ENCODE results near the gene HP. TPM values are rescaled to one million over a fixed set of nuclear protein-coding genes. Genes with fewer than 3 reads are reported as not detected.

Gene HP
- total and polyA plus RNA-seq, 2 of the 8 experiments (the other 6 are each of a cell fraction or from before 2014, with no cell fraction given) = not detected

GRCh38 chr16:72068930-72069329, 14.6 kb downstream of the HP start:
- Histone ChIP-seq H2AFZ (ENCODE audit: low read length) (no peak overlapping the region), H2BK20ac (ENCODE audit: low read length) (no peak overlapping the region), H3K56ac (replicated peaks; ENCODE audit: insufficient read length, low read depth, low read length) (no peak overlapping the region), H3K4ac (replicated peaks; ENCODE audit: insufficient read length, low read depth, low read length) (no peak overlapping the region), H3K36me3 (ENCODE audit: control insufficient read depth in 2 of 4, insufficient read depth in 4 of 4, low read length in 3 of 4) (no peaks in the 10 kb centered on the region), H3K79me1 (ENCODE audit: low read depth, low read length) (no peaks in the 10 kb centered on the region), H3K23me2 (ENCODE audit: low read depth, low read length) (no peaks in the 10 kb centered on the region), H2BK15ac (ENCODE audit: low read length) (no peak overlapping the region), H4K8ac (ENCODE audit: extremely low read depth, insufficient read depth, low read length) (no peak overlapping the region), H3K4me2 (ENCODE audit: insufficient read depth in 1 of 2, low read depth in 2 of 2, low read length in 2 of 2) (no peak overlapping the region), H3K4me3 (ENCODE audit: extremely low read depth in 1 of 4, insufficient read depth in 2 of 4, low read depth in 3 of 4, low read length in 4 of 4) (no peak overlapping the region), H3K27ac (ENCODE audit: low read depth, low read length) (no peak overlapping the region), H3K27me3 (replicated peaks in 1 of 4; ENCODE audit: control insufficient read depth in 3 of 4, extremely low read depth in 1 of 4, insufficient read depth in 3 of 4, low read length in 3 of 4) (no peaks in the 10 kb centered on the region), H4K91ac (replicated peaks; ENCODE audit: insufficient read length, low read length) (no peak overlapping the region), H3K9me3 (ENCODE audit: insufficient read depth in 2 of 2, low read depth in 1 of 2, low read length in 1 of 2) (no peaks in the 10 kb centered on the region), H3K9ac (replicated peaks in 1 of 4; ENCODE audit: extremely low read depth in 1 of 4, low read depth in 3 of 4, low read length in 3 of 4) (no peak overlapping the region), H4K5ac (ENCODE audit: insufficient read length, low read depth, low read length) (no peak overlapping the region), H2AK5ac (ENCODE audit: low read depth, low read length) (no peak overlapping the region), H2BK120ac (replicated peaks; ENCODE audit: low read depth, low read length) (no peak overlapping the region), H3K4me1 (replicated peaks in 1 of 4; ENCODE audit: control insufficient read depth in 3 of 4, insufficient read depth in 4 of 4, low read length in 3 of 4) (peaks cover 0 to 9% (median 2%) of the 10 kb centered on the region in 4 experiments; a peak in 2 of 7 replicates), H2BK5ac (ENCODE audit: low read depth, low read length) (no peak overlapping the region), H3K79me2 (ENCODE audit: control insufficient read depth in 1 of 2, insufficient read depth in 2 of 2, low read length in 2 of 2) (no peaks in the 10 kb centered on the region), H3K18ac (ENCODE audit: extremely low read depth, low read length) (no peak overlapping the region), H4K20me1 (replicated peaks in 1 of 2; ENCODE audit: control insufficient read depth in 1 of 2, insufficient read depth in 2 of 2, low read length in 2 of 2) (no peaks in the 10 kb centered on the region), H2BK12ac (ENCODE audit: low read depth, low read length) (no peak overlapping the region), H3K23ac (ENCODE audit: insufficient read length) (no peak overlapping the region), H3K14ac (ENCODE audit: insufficient read length) (no peak overlapping the region)
- DNase-seq (ENCODE audit: low read depth in 1 of 2, low spot score in 2 of 2) = no peak
- CTCF ChIA-PET (ENCODE audit: partially characterized antibody) = interaction anchor here (0.7 to 3.8 kb wide), 5 partner anchors 14 to 57 kb away, joined by 3 to 108 read pairs (median 5); partner anchors contain the start of genes DHX38 and TXNL4B
- WGBS, 2 experiments (ENCODE audit: extremely low coverage in 1 of 2, insufficient coverage in 1 of 2, insufficient read length in 1 of 2, insufficient replicate concordance in 2 of 2, low coverage in 1 of 2, low lambda C conversion rate in 2 of 2, missing lambda C conversion rate in 1 of 2) = 77% methylated on average over 4 of the region's 4 CpGs; no CpG with 5 or more reads in 1 of the 2 experiments
- FAIRE-seq = no peak
- POLR2A ChIA-PET (ENCODE audit: partially characterized antibody) = interaction anchor here (0.9 to 1.7 kb wide), 2 partner anchors 24 to 26 kb away, joined by 3 to 5 read pairs; partner anchors contain the start of genes DHX38 and TXNL4B
- no peak for TF ChIP-seq RFX5 (IDR thresholded peaks at IDR 0.05; ENCODE audit: borderline replicate concordance, low read depth, low read length)
- no peak for TF ChIP-seq MAFK (IDR thresholded peaks at IDR 0.05; ENCODE audit: low read depth, low read length)
- TF ChIP-seq SIRT6 (IDR thresholded peaks at IDR 0.05; ENCODE audit: low read length) = no peak
- no peak for TF ChIP-seq MAX (IDR thresholded peaks at IDR 0.05)
- no peak for TF ChIP-seq HDAC2 (IDR thresholded peaks at IDR 0.05; ENCODE audit: borderline replicate concordance in 1 of 2, low read depth in 2 of 2, low read length in 2 of 2)
- no peak for TF ChIP-seq CREB1 (IDR thresholded peaks at IDR 0.05)
- no peak for TF ChIP-seq JUND (IDR thresholded peaks at IDR 0.05; ENCODE audit: low read length)
- no peak for TF ChIP-seq USF2 (IDR thresholded peaks at IDR 0.05; ENCODE audit: low read length)
- no peak for TF ChIP-seq RAD21 (IDR thresholded peaks at IDR 0.05 in 1 of 2, conservative IDR thresholded peaks at IDR 0.05 in 1 of 2; ENCODE audit: low read depth in 2 of 2, low read length in 2 of 2)
- TF ChIP-seq BRCA1 (IDR thresholded peaks at IDR 0.05; ENCODE audit: low read depth, low read length) = no peak
- no peak for TF ChIP-seq SP4 (IDR thresholded peaks at IDR 0.05; ENCODE audit: low read length)
- TF ChIP-seq KDM1A (IDR thresholded peaks at IDR 0.05; ENCODE audit: borderline replicate concordance, low read length) = no peak
- TF ChIP-seq KDM4A (IDR thresholded peaks at IDR 0.05; ENCODE audit: low read depth, low read length, severe bottlenecking) = no peak

Measured in H1 (cell line).